ENCODE measurements around the gene SCD5. TPM values are rescaled to one million over a fixed set of nuclear protein-coding genes. Genes with fewer than 3 reads are reported as not detected.

Gene SCD5
- total RNA-seq, 2 experiments from 2014 or later: 1.6 to 2.2 TPM

DNA sequence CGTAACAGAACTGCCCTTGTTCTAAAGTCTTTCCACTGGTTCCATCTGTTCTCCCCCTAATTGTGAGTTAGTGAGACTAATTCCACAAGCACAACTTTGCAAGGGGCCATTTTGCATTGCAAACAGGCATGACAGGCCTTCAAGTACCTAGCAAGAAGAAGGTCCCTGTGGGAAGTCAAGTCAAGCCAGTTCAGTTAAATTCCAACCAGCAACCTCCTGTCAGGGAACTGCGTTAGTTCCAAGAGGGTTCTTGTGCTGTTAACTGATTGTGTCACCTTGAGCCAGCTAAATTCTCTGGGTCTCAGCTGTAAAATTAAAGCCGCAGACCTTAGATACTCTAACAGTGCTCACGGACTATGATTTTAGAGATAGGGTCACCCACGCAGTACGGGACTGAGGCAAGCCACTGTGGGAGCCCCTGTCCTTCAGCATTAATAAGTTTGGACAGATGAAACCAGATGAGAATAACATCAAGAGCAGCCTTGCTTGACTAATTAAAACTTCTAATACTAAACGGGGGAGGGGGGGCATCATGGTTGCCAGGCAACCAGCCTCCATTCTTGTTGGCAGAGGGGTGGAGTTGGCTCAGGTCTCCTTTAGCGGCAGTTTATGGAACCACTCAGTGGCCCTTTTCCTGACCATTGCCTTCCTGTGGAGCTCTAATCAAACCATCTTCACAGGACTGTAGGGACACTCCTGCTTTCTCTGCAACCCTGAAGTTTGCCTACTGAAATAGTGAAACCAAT is 212.7 kb downstream of the SCD5 start:
- ChIA-PET CTCF (interaction anchor here (1.5 kb wide), 1 partner anchor 12 kb away, joined by 3 read pairs; no protein-coding TSS in a partner anchor), POLR2A (no interaction called here)
- H3K27ac Mint-ChIP-seq: no peak overlapping the region
- H3K36me3 Mint-ChIP-seq (ENCODE audit: low read depth): no peaks in the 10 kb centered on the region
- H3K4me3 Mint-ChIP-seq: no peak overlapping the region
- DNase-seq (no peak), ATAC-seq (no peak)
- H3K4me1 Mint-ChIP-seq (ENCODE audit: low read depth): no peaks in the 10 kb centered on the region
- H3K9me3 Mint-ChIP-seq: no peaks in the 10 kb centered on the region
- peaks cover 2% of the 10 kb centered on the region for H3K27me3 Mint-ChIP-seq
- intact Hi-C loops (cut with micrococcal nuclease): no loop called here
- TF ChIP-seq, protein P1, sequence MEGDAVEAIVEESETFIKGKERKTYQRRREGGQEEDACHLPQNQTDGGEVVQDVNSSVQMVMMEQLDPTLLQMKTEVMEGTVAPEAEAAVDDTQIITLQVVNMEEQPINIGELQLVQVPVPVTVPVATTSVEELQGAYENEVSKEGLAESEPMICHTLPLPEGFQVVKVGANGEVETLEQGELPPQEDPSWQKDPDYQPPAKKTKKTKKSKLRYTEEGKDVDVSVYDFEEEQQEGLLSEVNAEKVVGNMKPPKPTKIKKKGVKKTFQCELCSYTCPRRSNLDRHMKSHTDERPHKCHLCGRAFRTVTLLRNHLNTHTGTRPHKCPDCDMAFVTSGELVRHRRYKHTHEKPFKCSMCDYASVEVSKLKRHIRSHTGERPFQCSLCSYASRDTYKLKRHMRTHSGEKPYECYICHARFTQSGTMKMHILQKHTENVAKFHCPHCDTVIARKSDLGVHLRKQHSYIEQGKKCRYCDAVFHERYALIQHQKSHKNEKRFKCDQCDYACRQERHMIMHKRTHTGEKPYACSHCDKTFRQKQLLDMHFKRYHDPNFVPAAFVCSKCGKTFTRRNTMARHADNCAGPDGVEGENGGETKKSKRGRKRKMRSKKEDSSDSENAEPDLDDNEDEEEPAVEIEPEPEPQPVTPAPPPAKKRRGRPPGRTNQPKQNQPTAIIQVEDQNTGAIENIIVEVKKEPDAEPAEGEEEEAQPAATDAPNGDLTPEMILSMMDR (IDR thresholded peaks at IDR 0.05): no peak

DNA sequence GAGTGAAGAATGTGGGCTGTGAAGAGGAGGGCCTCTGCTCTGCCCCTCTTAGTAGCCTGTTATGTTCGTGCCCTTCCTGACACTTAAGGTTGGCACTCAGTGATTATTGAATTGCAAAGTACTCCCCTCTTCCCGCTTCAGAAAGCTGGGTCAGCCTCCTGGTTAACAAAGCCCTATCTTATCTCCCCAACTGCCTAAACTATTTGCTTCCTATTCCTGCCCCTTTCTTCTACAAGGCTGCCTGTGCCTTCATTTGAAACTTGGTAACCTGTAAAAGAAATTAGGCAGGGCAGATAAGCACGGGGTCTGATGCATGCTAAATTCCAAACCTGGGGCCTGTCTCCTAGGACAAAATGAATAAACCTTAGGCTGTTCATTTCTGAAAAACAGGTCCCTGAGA is 213.7 kb downstream of the SCD5 start:
- ChIA-PET POLR2A (no interaction called here), CTCF (no interaction called here)
- Mint-ChIP-seq H3K4me3 (no peak overlapping the region), H3K36me3 (ENCODE audit: low read depth) (no peaks in the 10 kb centered on the region), H3K9me3 (no peaks in the 10 kb centered on the region), H3K4me1 (ENCODE audit: low read depth) (no peaks in the 10 kb centered on the region), H3K27ac (no peak overlapping the region), H3K27me3 (peaks cover 2% of the 10 kb centered on the region)
- ATAC-seq (no peak), DNase-seq (no peak)
- TF ChIP-seq, protein P1 (IDR thresholded peaks at IDR 0.05): no peak
- intact Hi-C loops (cut with micrococcal nuclease): no loop called here

DNA sequence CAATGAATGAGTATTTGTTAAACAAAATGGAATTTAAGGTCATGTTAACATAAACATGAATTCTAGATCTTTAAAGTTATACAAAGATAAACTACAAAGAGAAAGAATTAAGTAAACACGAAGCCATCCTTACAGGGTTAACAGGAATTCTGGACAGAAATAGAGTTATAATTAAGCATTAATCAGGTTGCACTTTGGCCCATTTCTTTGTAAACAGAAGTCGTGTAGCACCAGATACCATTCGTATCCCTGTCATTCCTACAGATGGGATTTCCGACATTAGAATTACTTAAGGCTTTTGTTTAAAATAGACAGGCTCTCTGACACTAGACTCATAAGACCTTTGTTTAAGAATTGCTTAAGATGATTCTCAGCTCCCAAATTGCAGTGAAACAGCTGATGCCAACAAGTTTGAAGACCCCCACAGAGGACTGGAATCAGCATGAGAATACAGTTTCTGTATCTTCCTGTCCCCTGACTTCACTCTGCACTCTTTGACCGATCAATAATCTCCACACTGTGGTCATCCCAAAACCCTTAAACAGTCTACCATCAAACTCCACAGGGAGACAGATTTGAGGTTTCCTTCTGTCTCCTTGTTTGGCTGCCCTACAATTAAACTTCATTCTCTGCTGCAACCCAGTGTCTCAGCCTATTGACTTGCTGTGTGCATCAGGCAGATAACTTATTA is 214.6 kb downstream of the SCD5 start:
- Mint-ChIP-seq H3K4me3 (no peak overlapping the region), H3K9me3 (no peaks in the 10 kb centered on the region), H3K27me3 (no peaks in the 10 kb centered on the region), H3K27ac (no peak overlapping the region), H3K36me3 (ENCODE audit: low read depth) (no peaks in the 10 kb centered on the region), H3K4me1 (ENCODE audit: low read depth) (no peaks in the 10 kb centered on the region)
- TF ChIP-seq, protein P1 (IDR thresholded peaks at IDR 0.05): no peak
- POLR2A ChIA-PET: interaction anchor here (0.7 kb wide), 1 partner anchor 11 kb away, joined by 3 read pairs; no protein-coding TSS in a partner anchor
- DNase-seq (no peak), ATAC-seq (no peak)
- CTCF ChIA-PET: no interaction called here
- intact Hi-C loops (cut with micrococcal nuclease): no loop called here

DNA sequence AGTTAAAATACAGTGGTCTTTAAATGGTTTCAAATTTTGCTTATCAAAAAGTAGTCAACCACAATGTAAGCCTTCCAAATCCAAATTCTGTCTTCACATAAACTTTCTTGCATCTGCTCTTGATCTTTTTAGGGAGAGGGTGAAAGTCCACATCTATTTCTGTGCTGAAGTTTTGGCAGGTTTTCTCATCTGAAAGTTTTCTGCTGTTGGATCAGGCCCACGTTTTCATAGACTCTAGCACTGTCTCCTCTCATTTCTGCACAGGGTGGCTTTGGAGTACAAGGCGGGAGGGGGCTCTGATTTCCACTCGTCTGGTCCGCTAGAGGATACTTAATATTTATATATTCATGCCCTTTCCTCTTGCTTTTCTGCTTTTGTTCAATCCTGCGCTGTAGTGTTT is 218.7 kb downstream of the SCD5 start:
- H3K4me3 Mint-ChIP-seq: no peak overlapping the region
- H3K36me3 Mint-ChIP-seq (ENCODE audit: low read depth): no peaks in the 10 kb centered on the region
- TF ChIP-seq, protein P1 (IDR thresholded peaks at IDR 0.05): no peak
- POLR2A ChIA-PET: no interaction called here
- CTCF ChIA-PET: no interaction called here
- intact Hi-C loops (cut with micrococcal nuclease): no loop called here
- no peak overlapping the region for H3K27ac Mint-ChIP-seq
- peaks cover 2% of the 10 kb centered on the region for H3K27me3 Mint-ChIP-seq
- ATAC-seq (no peak), DNase-seq (no peak)
- no peaks in the 10 kb centered on the region for H3K4me1 Mint-ChIP-seq (ENCODE audit: low read depth)
- no peaks in the 10 kb centered on the region for H3K9me3 Mint-ChIP-seq

Small RNA genes lying within 50 kb of the gene (microRNA-seq; reads per million reads assigned to microRNA genes)
- not detected for gene MIR575 (ENCODE audit: borderline microRNAs expressed, borderline replicate concordance)

Other genes with a start within 250 kb of the SCD5 start
- not detected for gene TMEM150C, start 236.8 kb downstream of the SCD5 start, total RNA-seq
- 10 to 100 TPM; 76.0 to 77.1 TPM for gene SEC31A, start 92.4 kb upstream of the SCD5 start, total RNA-seq
- gene THAP9, start 101.9 kb upstream of the SCD5 start, total RNA-seq: 1 to 10 TPM; 3.5 to 4.4 TPM
- gene LIN54, start 212.0 kb upstream of the SCD5 start, total RNA-seq: 10 to 100 TPM; 28.0 to 29.1 TPM
- gene COPS4, start 236.4 kb upstream of the SCD5 start, total RNA-seq: 10 to 100 TPM; 38.4 to 38.8 TPM

All from activated CD8-positive, alpha-beta T cell treated with anti-CD3 and anti-CD28 coated beads for 36 hours (primary cell).